Muscle of leg (tissue), 11 donors: ENCODE results near the gene ALG6. TPM values are rescaled to one million over a fixed set of nuclear protein-coding genes. Genes with fewer than 3 reads are reported as not detected.
"Not testable (repeated sequence)": the region's sequence is repeated elsewhere in the genome, so short reads cannot be mapped to it uniquely, and the experiment has no call there.

ENCODE experiments used
- DNase-seq: peaks from one replicate; pipeline ENCODE4 v3.0.0; 2013
- H3K27ac ChIP-seq: one replicate; pipeline ENCODE4 v1.5.1; 2013; ENCODE audit warnings: mild to moderate bottlenecking, low read length, control low read depth
- H3K27me3 ChIP-seq: one replicate; pipeline ENCODE4 v1.6.1; 2013; ENCODE audit warnings: low read length; ENCODE audit not compliant: control insufficient read depth, insufficient read depth
- H3K36me3 ChIP-seq: one replicate; pipeline ENCODE4 v1.6.1; 2013; ENCODE audit warnings: low read length; ENCODE audit not compliant: control insufficient read depth, insufficient read depth
- H3K4me1 ChIP-seq: one replicate; pipeline ENCODE4 v1.6.1; 2013; ENCODE audit warnings: low read length; ENCODE audit not compliant: control insufficient read depth, insufficient read depth
- H3K4me3 ChIP-seq: one replicate; pipeline ENCODE4 v1.5.1; 2013; ENCODE audit warnings: low read length, control low read depth
- H3K9me3 ChIP-seq: replicated peaks from 2 replicates; pipeline ENCODE4 v1.6.1; 2013; ENCODE audit warnings: low read depth, low read length; ENCODE audit not compliant: control insufficient read depth
- whole genome bisulfite sequencing: methylation state at CpG from one replicate; pipeline ENCODE4 v1.1.5; 2013; ENCODE audit warnings: missing lambda C conversion rate; ENCODE audit not compliant: insufficient coverage; 5-methylcytosine and 5-hydroxymethylcytosine counted together
- polyA plus RNA-seq, 8 donors: library from polyadenylated mRNA; unstranded; fragments of 120-200 nt; gene quantifications; one replicate each; pipeline versions ENCODE4 v1.2.1 to v1.2.3, GENCODE V29; 2013; ENCODE audit warnings: inconsistent platforms in 1 of 8, low replicate concordance in 1 of 8; ENCODE audit not compliant: insufficient read length in 8 of 8, insufficient read depth in 1 of 8
- total RNA-seq: library from RNA; stranded (reverse); fragments of 120-200 nt; gene quantifications from one replicate; pipeline ENCODE4 v1.2.4, GENCODE V29; 2013

ALG6 gene
- total and polyA plus RNA-seq, 9 donors, result 12.2 to 19.5 (median 14.3) TPM

DNA sequence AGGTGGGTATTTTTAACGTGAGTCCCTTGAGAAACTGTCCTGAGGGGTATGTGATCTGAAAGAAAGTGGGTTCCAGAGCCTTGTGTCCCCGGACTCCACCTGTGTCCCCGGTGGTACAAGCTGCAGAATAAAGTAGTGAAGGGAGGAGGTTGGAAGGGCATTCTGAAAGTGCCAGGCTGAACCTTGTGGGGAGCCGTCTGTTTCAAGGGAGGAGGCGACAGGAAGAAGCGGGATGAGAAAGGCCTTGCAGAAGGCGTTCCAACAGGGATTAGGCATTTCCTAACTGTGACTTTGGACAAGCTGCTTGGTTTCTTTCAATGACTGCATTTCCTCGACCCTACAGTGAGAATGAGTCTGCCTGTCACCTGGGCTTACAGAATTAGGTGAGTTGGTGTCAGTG, 39.3 kb upstream of the ALG6 start:
- Histone ChIP-seq H3K4me3 (no peak overlapping the region), H3K27ac (no peak overlapping the region), H3K27me3 (peaks cover 71% of the 10 kb centered on the region), H3K36me3 (no peaks in the 10 kb centered on the region), H3K4me1 (peaks cover 34% of the 10 kb centered on the region), H3K9me3 (no peaks in the 10 kb centered on the region)
- WGBS, result 47% methylated on average over 8 of the region's 8 CpGs
- no peak for DNase-seq

DNA sequence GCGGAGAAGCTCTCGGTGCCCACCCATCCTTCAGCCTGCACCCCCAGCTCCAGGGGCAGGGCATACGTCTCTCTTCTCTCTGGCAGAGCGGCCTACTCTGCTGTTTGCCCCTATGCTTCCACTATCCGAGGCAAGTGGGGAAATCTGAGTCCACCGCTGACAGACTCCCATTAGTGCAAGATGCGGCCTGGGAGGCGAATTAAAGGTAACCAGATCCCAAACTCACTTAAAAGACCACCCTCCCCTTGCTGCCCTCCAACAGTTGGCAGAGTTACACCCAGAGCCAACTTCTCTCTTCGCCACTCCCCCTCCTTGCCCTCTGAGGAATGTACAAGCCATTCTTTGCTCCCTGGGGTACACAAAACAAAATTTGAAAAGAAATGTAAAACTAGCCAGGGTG, 38.6 kb upstream of the ALG6 start:
- H3K36me3 ChIP-seq, result no peaks in the 10 kb centered on the region
- peaks cover 31% of the 10 kb centered on the region for H3K4me1 ChIP-seq
- H3K9me3 ChIP-seq, result no peaks in the 10 kb centered on the region
- DNase-seq, result peak; percentile 19
- H3K27me3 ChIP-seq, result peaks cover 68% of the 10 kb centered on the region
- peak overlapping the region; percentile 10 for H3K27ac ChIP-seq
- H3K4me3 ChIP-seq, result no peak overlapping the region
- 68% methylated on average over 8 of the region's 9 CpGs for WGBS

DNA sequence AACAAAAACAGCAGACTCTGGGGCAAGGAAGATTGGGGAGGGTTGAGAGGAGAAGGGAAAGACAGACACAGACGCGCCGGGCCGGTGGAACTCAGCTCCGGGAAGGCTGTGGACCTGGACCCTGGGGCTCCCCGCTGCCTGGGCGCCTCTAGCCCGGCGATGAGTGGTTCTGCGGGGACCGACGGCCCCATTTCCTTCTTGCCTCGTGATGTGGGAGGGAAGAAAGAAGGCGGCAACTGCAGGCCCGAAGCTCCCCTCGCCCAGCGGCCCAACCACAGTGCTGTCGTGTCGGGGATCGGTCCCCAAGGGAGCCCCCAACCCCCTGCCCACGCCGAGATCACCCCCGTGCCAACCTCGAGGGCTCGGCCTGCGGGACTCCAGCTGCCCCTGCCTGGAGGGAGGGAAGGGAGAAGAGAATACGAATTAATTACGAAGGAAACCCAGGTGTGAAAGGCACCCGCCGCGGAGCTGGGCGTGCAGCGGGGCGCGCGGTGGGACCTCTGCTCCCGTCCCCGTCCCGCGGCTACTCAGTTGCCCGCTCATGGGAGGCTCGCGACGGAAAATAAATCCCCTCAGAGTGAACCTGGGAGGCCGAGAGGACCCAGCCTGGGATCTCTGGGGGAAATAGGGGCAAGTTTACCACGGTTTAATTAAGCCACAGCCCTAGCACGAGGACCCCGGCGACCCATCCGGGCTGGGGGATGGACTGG, 37.7 kb upstream of the ALG6 start:
- 4% methylated on average over 36 of the region's 50 CpGs for WGBS
- peaks cover 28% of the 10 kb centered on the region for H3K4me1 ChIP-seq
- no peak overlapping the region for H3K4me3 ChIP-seq
- peaks cover 64% of the 10 kb centered on the region for H3K27me3 ChIP-seq
- no peaks in the 10 kb centered on the region for H3K9me3 ChIP-seq
- no peak overlapping the region for H3K27ac ChIP-seq
- no peaks in the 10 kb centered on the region for H3K36me3 ChIP-seq
- DNase-seq, result peak; percentile 7

DNA sequence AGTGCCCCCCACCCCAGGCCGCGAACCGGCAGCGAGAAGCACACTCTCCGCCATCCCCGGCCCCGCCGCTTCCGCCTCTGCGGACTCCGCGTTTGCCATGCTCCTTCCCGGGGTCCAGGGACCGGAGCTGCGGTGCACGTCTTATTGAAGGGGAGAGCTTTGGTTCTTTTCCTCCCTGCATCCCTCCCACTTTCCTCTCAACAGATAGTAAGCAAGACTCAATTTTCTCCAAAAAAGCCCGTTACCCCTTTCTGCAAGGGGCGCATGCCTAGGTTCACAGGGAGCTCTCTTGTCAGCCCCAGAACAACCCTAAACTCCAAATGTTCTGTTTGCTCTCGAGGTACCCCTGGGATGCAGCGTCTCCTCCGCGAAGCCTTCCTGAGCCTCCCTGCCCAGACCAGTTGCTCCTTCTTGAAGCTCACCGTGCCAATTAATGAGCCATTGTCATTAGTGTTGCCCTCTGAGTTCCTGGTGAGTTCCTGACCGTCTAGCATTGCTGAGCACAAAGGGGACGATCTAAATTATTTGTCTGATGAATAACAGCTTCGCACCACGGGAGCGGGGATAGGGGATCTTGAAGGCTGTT, 37.0 kb upstream of the ALG6 start:
- peaks cover 28% of the 10 kb centered on the region for H3K4me1 ChIP-seq
- no peaks in the 10 kb centered on the region for H3K9me3 ChIP-seq
- WGBS, result 1% methylated on average over 23 of the region's 28 CpGs
- no peak overlapping the region for H3K4me3 ChIP-seq
- H3K27me3 ChIP-seq, result peaks cover 66% of the 10 kb centered on the region
- peak; percentile 5 for DNase-seq
- no peaks in the 10 kb centered on the region for H3K36me3 ChIP-seq
- H3K27ac ChIP-seq, result no peak overlapping the region

DNA sequence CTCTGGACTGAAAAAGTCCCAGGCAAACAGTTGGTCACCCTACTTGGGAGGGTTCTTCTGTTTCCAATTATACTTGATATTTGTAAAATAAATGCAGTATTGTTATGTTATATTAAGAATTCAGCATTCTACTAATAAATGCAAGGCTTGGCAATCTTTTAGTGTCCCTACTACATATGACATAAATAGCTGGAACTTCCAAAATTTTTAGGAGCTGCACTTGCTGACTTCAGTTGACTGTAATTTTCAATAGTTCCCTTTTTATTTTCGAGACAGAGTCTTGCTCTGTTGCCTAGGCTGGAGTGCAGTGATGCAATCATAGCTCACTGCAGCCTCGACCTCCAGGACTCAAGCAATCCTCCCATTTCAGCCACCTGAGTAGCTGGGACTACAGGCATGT, 25.0 kb upstream of the ALG6 start:
- no peak for DNase-seq
- no peak overlapping the region for H3K4me3 ChIP-seq
- H3K27ac ChIP-seq, result no peak overlapping the region
- no peaks in the 10 kb centered on the region for H3K36me3 ChIP-seq
- H3K27me3 ChIP-seq, result no peaks in the 10 kb centered on the region
- no peaks in the 10 kb centered on the region for H3K4me1 ChIP-seq
- 20% methylated on average over 2 of the region's 2 CpGs for WGBS
- no peaks in the 10 kb centered on the region for H3K9me3 ChIP-seq

DNA sequence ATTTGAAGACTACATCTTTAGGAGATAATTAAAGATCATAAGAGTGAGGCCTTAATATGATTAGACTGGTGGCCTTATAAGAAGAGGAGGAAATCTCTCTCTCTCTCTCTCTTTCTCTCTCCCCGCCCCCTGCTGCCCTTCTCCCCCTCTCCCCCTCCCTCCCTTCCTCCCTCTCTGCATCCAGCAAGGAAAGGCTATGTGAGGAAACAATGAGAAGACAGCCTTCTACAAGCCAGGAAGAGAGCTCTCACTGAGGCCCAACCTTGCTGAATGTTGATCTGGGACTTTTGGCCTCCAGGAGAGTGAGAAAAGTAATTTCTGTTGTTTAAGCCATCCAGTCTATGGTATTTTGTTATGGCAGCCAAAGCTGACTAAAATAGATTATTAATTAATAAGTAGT, 23.5 kb upstream of the ALG6 start:
- Histone ChIP-seq H3K4me3 (no peak overlapping the region), H3K4me1 (no peaks in the 10 kb centered on the region), H3K9me3 (no peaks in the 10 kb centered on the region), H3K27ac (no peak overlapping the region), H3K36me3 (no peaks in the 10 kb centered on the region), H3K27me3 (no peaks in the 10 kb centered on the region)
- WGBS, result no CpG with 5 or more reads among the region's 1 CpG
- no peak for DNase-seq

DNA sequence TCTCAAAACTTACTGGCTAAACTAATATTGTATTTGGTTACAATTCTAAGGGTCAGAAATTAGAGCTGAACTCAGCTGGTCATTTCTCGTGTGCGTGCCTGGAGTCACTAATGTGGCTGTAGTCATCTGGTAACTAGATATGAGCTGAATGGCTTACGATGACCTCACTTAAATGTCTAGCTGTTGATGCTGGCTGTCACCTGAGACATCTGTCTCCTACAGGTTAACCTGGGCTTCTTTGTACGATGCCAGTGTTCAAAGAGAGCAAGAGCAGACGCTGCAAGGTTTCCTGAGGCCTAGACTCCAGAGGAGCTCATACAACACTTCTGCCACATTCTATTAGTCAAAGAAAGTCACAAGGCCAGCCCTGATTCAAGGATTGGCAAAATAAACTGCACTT, 17.1 kb upstream of the ALG6 start:
- peak; percentile 2 for DNase-seq
- WGBS, result 68% methylated on average over 4 of the region's 5 CpGs
- Histone ChIP-seq H3K4me1 (no peaks in the 10 kb centered on the region), H3K9me3 (no peaks in the 10 kb centered on the region), H3K36me3 (no peaks in the 10 kb centered on the region), H3K27ac (no peak overlapping the region), H3K4me3 (no peak overlapping the region), H3K27me3 (no peaks in the 10 kb centered on the region)

DNA sequence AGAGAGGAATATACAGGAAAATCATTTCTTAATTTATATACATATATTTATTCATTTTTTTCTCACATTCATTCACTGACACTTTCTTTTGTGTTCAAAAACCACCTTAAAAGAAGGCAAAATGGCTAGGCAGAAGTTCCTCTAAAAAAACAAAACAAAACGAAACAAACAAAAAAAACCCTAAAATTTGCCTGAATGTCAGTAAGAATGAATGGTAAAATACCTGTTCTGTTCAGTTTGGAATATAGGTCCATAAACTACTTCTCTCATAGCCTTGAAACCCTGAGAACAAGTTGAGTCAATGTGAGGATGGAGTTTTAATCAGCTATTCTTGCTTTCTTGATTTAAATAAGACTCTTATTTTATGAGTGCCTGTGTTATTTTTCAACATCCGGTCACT, 14.7 kb upstream of the ALG6 start:
- H3K4me3 ChIP-seq, result no peak overlapping the region
- H3K4me1 ChIP-seq, result no peaks in the 10 kb centered on the region
- WGBS, result no CpG with 5 or more reads among the region's 2 CpGs
- DNase-seq, result no peak
- peaks cover 8% of the 10 kb centered on the region for H3K27me3 ChIP-seq
- no peaks in the 10 kb centered on the region for H3K9me3 ChIP-seq
- H3K27ac ChIP-seq, result no peak overlapping the region
- no peaks in the 10 kb centered on the region for H3K36me3 ChIP-seq

DNA sequence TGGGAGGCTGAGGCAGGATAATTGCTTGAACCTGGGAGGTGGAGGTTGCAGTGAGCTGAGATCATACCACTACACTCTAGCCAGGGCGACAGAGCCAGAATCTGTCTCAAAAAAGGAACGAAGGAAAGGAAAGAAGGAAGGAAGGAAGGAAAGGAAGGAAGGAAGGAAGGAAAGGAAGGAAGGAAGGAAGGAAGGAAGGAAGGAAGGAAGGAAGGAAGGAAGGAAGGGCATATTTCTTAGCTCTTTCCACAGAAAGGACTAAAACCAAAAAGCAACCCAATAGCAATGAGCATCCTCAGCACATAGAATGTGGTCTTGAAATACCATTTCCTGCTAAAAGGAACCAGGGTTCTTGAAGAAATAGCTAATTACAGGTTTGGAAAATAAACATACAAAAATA, 11.2 kb upstream of the ALG6 start:
- not testable (repeated sequence) for H3K36me3 ChIP-seq, H3K4me3 ChIP-seq, H3K27me3 ChIP-seq, H3K9me3 ChIP-seq, H3K27ac ChIP-seq, DNase-seq, H3K4me1 ChIP-seq
- no CpG with 5 or more reads among the region's 2 CpGs for WGBS

DNA sequence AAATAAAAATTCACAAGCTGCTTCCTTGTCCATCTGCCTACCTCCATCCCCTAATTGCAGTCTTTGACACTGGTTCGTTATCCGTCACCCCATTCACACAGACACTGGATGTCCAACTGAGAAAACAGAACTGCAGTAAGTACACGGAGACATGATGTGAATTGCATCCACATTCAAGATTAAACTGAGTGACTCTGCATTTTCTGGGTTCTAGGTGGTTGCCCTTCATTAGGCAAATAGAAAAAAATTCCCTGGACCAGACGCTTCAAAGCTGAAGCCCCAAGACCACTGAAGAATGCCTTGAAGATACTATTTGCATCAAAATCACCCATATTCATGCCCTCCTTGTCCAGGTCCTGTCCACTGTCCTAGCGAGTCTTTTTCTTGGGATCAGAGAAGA, 7.9 kb upstream of the ALG6 start:
- peaks cover 8% of the 10 kb centered on the region for H3K27me3 ChIP-seq

More for the DNA sequence above, 7.9 kb upstream of the ALG6 start:
- DNase-seq, result no peak
- H3K36me3 ChIP-seq, result no peaks in the 10 kb centered on the region
- H3K4me3 ChIP-seq, result no peak overlapping the region
- H3K9me3 ChIP-seq, result no peaks in the 10 kb centered on the region
- H3K4me1 ChIP-seq, result no peaks in the 10 kb centered on the region
- no peak overlapping the region for H3K27ac ChIP-seq
- 90% methylated on average over 4 of the region's 5 CpGs for WGBS
